Hematopoietic multipotent progenitor cell treated with erythropoietin and hydrocortisone succinate and interleukin-3 and kit ligand, for 8 days (in vitro differentiated cells): Measurements from ENCODE around the gene CYB561A3.

Experiments
- DNase-seq: peaks from one replicate; pipeline ENCODE4 v3.0.0-alpha.2; 2015

The CYB561A3 gene

DNA sequence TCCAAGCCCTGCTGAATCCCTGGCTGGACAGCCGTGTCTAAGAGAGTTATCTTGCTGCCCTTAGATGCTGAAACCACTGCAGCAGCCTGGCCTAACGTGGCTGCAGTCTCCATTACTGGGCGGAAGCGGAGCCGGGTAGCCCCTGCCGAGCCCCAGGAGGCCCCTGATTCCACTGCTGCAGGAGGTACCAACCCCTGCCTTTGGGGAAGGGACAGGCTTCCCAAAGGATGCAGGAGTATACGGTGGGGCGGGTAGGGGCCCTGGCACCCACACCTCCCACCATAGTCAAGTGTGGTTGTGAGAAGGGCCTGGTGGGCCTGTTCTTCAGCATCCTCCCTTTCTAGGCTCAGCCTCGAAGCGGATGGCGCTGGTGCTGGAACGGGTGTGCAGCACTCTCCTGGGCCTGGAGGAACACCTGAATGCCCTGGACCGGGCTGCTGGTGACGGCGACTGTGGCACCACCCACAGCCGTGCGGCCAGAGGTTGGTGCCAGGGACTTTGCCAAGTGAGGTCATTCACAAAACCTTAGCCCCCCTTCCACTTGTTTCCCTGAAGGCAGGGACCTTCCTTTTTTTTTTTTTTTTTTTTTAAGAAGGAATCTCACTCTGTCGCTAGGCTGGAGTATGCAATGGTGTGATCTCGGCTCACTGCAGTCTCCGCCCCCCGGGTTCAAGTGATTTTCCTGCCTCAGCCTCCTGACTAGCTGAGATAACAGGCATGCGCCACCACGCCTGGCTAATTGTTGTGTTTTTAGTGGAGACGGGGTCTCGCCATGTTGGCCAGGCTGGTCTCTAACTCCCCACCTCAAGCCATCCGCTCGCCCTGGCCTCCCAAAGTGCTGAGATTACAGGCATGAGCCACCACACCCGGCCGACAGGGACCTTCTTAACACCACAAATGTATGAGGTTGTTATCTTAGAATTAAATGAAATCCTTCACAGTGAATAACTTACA lies 17.6 kb downstream of the CYB561A3 start:
- peak; percentile 53 for DNase-seq

DNA sequence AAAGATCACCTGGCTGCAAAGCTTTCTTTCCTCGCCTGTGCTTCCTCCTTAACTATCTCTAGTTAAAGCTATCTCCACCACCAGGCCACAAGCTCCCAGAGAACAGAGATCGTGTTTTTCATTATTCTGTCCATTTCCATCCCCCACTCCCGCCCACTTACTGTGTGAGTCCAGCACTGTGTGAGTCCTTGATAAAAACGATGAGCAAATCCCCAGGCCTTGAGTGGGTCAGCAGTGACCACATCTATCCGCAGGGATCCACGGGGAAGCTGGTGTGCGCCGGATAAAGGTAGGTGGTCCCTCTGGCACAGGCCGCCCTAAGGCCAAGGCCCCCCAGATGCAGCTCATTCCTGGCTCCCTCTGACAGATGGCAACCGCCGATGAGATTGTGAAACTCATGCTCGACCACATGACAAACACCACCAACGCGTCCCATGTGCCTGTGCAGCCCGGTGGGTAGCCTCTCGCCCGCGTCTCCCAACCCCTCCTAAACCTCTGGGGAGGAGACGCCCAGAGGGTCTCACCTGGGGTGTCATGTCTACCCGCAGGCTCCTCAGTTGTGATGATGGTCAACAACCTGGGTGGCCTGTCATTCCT lies 19.4 kb downstream of the CYB561A3 start:
- DNase-seq, result no peak

DNA sequence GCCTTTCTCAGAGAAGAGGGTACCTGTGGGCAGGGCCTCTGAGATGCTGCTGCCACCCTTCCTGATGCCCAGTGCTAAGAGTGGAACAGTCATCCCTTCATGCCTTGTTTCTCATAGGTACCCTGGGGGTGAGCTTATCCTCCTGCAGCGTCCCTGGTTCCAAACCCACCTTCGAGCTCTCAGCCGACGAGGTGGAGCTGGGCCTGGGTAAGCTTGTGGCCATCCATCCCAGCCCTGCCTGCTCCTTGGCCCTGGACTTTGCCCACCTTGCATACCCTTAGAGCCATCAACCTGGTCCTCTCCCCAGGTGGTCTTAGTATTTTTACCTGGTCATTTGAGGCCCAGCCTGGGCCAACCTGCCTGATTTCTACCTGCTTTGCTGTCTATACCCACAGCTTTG lies 20.0 kb downstream of the CYB561A3 start:
- DNase-seq, result no peak

DNA sequence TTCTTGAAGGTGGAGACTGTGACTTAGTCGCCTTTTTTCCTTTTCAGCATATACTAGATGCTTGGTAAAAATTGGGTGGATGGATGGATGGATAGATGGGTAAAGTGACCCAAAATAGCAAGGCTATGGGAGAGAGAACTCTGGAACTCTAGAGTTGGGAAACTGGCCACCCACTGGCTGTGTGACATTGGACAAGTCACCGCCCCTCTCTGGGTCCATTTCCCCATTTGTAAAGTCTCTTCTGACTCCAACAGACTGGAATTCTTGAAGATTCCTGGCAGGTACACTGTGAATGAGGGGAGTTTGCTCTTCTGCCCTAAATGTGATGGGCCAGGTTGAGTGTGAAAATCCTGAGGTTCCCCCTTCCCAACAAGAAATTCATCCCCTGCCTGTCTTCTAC lies 20.7 kb downstream of the CYB561A3 start:
- DNase-seq, result no peak

DNA sequence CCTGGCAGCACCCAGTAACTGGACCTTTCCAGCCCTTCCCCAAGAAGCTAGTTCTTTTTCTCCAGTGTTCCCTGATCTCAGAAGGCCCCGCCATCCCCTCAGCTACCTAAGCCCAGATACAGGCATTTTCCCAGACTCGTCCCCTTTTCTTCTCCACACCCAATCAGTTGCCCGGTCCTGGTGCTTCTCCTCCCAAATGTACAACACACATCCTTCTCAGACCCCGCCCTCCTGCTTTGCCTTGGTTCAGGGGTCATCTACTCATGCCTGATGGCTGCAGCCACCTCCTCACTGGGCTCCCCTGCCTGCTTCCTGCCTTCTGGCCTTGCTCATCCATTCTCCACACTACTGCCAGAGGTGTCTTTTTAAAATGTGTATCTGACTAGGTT lies 22.2 kb downstream of the CYB561A3 start:
- DNase-seq, result no peak

DNA sequence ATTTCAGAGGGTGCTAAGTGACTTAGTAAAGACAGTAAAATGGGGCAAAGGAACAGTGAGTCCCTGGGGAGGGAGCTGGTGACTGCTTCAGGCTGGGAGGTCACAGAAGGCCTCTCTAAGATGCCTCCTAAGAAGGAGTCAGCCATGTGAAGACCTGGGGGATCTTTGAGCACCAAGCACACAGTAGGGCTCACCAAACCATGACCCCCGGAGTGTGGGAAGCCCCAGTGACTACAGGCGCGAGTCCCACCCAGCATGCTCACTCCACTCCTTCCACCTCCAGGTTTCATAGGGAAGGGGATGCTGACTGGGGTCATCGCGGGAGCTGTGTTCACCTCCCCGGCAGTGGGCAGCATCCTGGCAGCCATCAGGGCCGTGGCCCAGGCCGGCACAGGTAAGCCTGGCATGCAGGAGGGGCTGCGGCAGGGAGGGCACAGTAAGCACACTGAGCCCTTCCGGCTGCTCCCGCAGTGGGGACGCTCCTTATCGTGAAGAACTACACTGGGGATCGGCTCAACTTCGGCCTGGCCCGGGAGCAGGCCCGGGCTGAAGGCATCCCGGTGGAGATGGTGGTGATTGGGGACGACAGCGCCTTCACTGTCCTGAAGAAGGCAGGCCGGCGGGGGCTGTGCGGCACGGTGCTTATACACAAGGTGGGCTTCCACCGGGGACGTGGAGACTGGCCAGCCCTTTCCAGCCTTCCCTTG lies 22.7 kb downstream of the CYB561A3 start:
- no peak for DNase-seq

DNA sequence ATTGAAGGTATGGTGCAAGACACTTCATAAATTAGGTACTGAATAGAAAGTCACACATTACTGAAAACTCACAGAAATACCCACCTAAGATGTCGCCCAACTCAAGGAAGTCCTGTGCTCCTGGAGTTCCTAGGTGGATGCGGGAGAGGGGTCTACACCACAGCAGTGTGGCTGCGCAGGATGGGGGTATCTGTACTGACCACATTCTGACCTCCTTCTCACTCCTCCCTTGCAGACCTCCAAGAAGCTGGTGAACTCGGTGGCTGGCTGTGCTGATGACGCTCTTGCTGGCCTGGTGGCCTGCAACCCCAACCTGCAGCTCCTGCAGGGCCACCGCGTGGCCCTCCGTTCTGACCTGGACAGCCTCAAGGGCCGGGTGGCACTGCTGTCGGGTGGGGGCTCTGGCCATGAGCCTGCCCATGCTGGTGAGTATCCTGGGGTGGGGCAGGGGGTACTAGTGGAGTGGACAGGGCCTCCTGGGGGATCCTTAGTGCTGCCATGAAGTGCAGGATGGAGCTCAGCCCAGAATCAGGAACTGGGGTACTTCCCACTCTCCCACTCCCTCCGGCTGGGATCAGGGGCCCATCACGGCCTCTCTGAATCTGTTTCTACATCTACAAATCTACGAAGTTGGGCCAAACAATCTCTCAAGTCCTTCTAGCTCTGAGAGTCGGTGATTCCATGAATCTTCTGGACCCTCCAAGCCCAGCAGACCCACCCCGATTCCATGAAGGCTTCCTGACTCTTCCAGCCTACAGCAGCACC lies 23.8 kb downstream of the CYB561A3 start:
- no peak for DNase-seq

DNA sequence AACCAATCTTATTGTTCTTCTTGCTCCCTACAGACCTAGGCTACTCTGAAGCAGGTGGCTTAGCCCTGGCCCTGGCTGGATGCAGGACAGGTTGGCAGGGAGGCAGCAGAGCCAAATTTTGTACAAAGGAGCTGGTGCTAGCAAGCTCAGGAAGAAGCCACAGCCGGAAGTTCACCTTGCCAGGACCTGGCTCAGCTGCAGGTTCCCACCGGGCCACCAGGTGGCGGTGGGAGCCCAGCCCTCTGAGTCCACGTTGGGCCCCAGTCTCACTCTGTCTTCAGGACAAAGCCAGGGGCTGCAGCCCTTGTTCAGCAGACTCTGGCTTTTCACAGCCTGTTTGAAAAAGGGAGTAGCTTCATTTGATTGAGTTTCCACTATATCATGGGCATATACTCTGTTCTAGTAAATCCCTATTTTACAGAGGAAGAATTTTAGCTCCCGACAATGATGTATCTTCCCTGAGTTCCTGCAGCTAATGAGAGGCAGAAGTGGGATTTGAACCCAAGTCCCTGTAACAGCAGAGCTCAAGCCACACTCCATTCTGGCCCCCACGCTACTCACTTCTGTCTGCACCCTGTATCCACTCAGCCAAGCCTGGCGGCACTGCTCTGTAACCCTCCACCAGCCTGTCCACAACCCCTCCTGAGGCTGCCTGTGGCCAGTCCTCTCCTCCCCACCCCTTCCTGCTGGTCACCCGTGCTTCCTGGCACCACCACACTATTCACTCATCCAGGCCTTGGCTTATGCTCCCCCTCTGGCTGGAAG lies 25.3 kb downstream of the CYB561A3 start:
- DNase-seq, result peak; percentile 88

DNA sequence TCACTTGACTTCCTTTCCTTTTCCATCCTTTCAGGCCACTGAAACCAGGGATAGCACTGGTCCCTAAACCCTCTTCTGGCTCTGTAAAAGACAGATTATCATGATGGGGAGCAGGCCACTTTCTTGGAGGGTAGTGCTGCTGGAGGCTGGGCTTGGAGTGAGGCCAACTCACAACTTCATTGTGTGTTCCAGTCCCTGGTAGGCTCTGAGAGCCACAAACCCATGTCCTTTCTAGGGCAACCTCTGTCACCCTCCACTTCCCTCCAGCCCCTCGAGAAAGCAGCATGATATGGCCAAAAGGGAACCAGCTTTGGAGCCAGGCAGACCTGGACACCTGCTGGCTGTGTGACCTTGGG lies 26.3 kb downstream of the CYB561A3 start:
- peak; percentile 85 for DNase-seq

DNA sequence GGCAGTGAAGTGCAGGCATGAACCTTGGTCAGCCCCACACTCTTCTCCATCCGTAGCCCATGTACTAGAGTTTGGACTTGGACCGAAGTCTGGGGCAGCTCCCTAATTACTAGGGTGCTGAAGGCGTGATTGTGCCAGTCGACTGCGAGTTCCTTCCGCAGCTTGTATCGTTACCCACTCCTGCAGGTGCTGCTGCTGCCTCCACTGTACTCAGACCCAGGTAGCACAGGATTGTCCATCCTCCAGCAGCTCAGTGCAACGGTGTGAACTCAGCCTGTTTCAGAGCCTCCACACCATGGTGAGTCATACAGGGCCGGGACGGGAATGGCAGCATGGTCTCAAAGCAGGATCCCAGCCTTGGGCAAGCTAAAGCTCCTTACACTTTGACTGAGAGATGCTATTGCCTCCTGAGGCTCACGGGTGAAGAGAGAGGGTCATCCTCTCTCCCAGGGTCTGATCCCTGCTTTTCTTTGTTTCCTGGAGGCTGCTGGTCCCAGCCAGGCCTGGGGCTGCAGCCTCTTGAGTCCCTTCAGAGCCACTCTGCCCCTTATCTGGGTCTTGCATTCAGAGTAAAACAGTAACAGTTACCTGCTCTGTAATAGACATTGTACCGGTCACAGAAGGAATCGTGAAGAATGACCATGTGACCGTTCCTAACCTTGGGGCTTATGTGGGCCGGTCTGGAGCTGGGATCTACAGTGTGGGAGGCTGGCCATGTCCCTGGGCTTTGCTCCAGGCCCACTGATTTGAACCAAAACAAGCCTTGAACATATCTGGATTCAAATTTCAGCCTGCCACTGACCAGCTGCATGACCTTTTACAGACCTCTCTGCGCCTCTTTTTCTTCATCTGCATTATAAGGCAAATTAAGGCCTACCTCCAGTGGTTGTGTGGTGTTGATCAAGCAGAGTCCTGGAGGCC lies 27.0 kb downstream of the CYB561A3 start:
- peak; percentile 49 for DNase-seq

DNA sequence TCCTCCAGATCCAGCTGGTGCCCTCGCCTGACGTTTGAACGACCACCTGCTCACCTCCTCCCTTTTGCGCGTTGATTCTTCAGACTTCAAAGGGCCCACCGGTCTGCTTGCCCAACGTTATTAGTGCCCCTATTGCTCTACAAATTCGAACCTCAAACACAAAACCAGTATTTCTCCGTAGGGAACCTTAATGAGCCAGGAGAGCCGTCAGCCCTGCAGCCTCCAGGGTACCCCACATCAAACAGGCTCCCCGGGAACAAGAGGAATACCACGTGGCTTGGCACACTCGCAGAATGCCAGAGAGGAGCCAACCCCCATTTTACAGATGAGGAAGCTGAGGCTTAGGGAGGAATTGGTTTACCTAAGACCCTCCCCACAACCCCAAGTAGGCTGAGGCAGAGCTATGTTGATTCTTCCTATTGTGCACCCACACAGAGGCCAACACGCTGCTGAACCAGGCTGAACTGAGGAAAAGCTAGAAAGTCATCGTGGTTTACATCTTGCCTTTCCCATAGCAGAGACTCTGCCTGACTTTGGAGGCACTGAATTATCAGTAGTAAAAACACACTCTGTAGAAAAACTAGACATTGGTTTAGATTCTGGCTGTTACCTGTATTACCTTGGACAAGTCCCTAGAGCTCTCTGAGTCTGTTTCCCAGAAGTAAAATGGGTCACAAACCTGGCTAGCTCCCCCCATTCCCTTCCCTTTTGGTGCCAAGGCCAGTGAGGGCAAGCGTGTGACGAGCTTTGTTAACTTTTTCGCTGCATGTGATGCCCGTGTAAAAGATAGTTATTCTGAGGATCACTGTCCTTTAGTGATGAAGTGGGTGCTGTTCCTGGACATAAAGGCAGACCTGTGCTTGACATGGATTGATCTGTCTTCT lies 27.9 kb downstream of the CYB561A3 start:
- peak; percentile 63 for DNase-seq

DNA sequence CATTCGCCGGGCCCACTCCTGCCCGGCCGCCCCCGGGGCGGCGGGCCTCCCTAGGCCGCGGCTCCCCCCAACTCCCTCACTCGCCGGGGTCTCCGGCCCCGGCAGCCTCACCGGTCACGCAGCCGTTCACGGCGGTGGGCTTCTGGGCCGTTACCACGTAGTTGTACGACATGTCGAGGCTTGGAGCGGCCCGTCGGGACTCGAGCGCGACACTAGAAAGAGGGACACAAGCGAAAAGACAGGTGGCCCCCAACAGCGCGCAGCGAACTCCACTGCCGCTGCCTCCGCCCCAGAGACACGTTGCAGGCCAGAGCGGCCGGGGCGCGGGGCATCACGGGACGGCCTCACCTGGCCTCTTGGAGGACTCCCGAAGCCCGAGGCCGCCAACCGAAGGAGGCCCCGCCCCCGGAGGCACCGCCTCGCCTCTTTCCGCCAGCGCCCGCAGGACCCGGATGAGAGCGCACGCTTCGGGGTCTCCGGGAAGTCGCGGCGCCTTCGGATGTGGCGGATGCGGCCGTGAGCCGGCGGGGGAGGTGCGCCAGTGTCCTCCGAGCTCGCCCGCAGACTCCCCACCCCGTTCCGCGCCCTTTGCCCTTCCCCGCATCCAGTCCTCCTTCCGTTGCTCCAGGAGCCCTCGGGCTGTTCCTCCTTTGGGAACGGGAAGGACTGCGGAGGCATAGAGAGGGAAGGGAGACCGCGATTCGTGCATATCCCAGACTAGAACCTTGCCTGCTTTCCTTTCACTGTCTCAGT lies 28.7 kb downstream of the CYB561A3 start, which contains the start of the genes DDB1 and TKFC:
TSS of gene DDB1 (minus strand) at position 309 of the 753 bp plus-strand sequence. CDS start at position 172, 137 bp downstream.
TSS of gene TKFC (plus strand) at position 432 of the 753 bp plus-strand sequence. CDS start 1,501 bp downstream, outside the sequence.
- DNase-seq, result peak; percentile 93

DNA sequence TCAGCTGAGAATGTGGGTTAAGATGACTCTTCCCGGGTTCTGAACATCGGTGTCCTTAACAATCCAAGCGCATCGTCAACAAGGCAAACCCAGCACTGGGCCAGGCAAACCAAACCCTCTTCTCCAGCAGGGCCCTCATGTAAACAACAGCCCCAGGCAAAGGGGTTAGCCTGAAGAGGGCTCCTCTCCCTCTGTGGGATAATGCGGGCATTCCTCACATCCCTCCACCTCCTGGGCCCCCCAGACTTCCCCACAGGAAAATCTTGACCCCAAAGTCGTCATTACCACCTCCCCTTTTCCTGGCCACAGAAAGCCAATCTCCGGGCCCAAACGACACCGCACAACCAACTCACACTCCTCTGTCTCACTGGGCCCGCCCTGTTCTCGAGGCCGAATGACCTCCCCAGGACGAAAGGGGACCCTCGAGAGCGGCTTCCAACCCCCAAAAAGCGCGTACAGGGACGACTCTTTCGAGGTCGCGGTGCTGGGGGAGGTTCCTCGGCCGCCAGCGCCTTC lies 29.3 kb downstream of the CYB561A3 start:
- no peak for DNase-seq

DNA sequence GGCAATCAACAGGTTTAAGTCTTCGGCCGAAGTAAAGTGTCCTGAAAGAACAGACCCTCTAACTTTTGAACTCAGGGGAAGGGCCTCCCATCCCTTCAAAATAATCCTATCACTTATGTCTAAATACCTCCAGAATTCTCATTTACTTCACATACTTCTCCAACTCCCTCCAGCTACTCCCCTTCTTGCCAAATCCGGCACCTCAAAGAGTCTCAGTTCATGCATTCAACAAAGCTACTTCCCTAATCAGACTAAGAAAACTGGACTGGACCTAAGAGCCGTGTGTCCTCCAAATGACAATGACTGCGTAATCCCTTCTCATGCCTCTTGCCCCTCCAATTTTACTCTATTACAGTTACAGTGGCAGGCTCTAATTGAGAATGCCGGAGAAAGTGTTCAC lies 30.0 kb downstream of the CYB561A3 start:
- no peak for DNase-seq

DNA sequence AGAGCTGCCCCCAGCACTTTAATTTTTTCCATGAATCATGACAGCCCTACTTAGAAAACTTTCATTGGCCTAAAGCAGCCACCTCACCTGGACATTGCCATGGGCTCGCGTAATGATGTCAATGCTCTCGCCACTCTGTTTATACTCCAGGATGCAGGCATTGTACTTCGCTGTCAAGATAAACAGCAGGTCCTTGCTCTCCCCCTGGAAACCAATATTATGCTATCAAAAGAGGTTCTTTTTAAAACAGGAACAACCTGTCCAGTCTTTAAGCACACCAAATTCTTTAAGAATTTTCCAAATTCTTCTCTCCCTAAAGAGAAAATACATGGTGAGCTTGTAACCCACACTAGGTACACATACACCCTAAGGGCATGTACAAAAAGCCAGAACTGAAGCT lies 31.8 kb downstream of the CYB561A3 start:
- DNase-seq, result no peak

DNA sequence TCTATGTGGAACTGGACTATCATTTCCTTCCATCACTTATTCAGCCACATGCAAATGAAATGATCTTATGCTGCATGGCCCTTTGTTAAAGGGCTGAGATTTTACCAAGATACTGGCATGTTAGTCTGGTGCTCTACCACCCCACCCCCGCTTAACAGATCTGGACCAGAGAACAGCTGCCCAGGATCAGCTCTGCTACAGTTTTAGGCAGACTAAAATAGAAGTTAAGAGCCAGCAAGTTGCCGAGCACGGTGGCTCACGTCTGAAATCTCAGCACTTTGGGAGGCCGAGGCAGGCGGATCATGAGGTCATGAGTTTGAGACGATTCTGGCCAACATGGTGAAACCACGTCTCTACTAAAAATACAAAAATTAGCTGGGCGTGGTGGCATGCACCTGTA lies 33.3 kb downstream of the CYB561A3 start:
- DNase-seq, result no peak

DNA sequence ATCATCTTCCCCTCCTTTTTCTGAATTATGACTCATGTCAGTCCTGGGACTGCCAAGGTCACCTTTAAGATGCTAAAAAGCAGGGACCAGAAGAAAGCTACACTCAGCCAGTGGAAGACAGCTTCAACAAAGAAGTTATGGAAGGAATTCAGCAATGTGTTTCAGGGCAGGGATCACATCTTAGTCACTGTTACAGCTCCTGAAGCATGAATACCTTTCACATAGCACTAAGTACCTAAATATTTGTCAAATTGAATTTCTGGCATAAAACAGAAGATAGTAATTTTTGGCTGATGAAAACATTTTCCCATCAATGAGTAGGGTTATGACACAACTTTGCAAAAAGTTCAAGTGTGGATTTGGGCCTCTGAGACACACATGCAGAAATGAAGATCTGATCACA lies 34.0 kb downstream of the CYB561A3 start:
- no peak for DNase-seq

DNA sequence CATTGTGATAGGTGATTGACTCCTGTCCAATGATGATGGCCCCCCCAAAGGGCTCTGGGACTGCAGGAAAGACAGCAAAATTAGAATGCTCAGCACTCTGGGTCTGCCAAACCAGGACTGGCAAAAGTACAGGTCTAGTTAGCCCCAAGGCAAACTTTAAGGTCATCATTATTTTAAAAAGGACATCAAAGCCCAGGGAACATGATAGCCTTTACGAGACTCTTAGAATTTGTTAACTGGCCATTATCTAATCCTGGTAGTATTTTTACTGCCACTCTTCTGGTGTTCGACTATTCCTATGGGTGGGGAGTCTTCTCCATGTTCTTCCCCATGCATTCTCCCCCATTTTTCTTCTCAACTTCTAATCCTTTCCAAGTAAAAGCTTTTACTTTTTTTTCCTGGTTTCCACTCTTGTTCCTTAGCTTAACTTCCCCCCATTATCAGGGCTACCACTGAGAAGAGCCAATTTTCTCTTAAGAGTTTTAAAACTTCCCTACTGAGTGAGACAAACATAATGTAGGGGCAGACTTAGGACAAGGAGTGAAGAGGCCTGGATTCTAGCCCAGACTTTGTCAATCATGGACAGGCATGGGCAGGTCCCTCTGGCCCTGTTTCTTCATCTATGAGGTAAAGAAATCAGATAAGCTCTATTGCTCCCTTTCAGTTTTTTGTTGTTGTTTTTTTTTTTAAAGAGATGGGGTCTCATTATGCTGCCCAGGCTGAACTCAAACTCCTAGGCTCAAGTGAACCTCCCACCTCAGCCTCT lies 35.9 kb downstream of the CYB561A3 start:
- DNase-seq, result peak; percentile 33
